GM20000 (cell line): ENCODE data around the gene TMPRSS13.
"Not testable (repeated sequence)": the region's sequence is repeated elsewhere in the genome, so short reads cannot be mapped to it uniquely, and the experiment has no call there.

Source experiments
- DNase-seq: peaks from one replicate; pipeline ENCODE4 v3.0.0; 2012; ENCODE audit warnings: low spot score
- CTCF ChIP-seq: IDR thresholded peaks from 2 replicates; pipeline ENCODE4 v1.5.1; 2012; ENCODE audit warnings: mild to moderate bottlenecking, control low read depth; ENCODE audit errors: extremely low read depth, missing control alignments

TMPRSS13 gene

GRCh38 chr11:117929142-117929915 is at the start of gene TMPRSS13:
Gene TMPRSS13, minus strand, starts transcription at chr11:117929402. Its CDS starts 95 bp downstream, at chr11:117929307.
- DNase-seq: no peak

GRCh38 chr11:117978991-117979390 is 49.8 kb upstream of the TMPRSS13 start:
- DNase-seq: peak; percentile 23
- TF ChIP-seq CTCF: no peak

More at GRCh38 chr11:117929142-117929915, at the start of gene TMPRSS13:
- no peak for TF ChIP-seq CTCF

- not testable (repeated sequence) for DNase-seq
Measured at GRCh38 chr11:117978291-117978910, 49.2 kb upstream of the TMPRSS13 start.

GRCh38 chr11:117977612-117978264 is 48.5 kb upstream of the TMPRSS13 start:
- DNase-seq: not testable (repeated sequence)

- DNase-seq: no peak
Measured at GRCh38 chr11:117977029-117977428, 47.8 kb upstream of the TMPRSS13 start.

GRCh38 chr11:117976445-117976844 is 47.2 kb upstream of the TMPRSS13 start:
- TF ChIP-seq CTCF: no peak
- DNase-seq: no peak

More at GRCh38 chr11:117977029-117977428, 47.8 kb upstream of the TMPRSS13 start:
- TF ChIP-seq CTCF: no peak

- DNase-seq: peak; percentile 28
- no peak for TF ChIP-seq CTCF
Measured at GRCh38 chr11:117973503-117973860, 44.3 kb upstream of the TMPRSS13 start.
